ENCODE results near the gene SPTLC3.

- TF ChIP-seq ZNF565 (CRISPR knock-in tag; conservative IDR thresholded peaks at IDR 0.05; ENCODE audit: low read depth) (no peak), ESRRG (CRISPR knock-in tag; IDR thresholded peaks at IDR 0.05) (no peak), CSDC2 (CRISPR knock-in tag; IDR thresholded peaks at IDR 0.05) (no peak)
Measured at GRCh38 chr20:12961725-12962124, 47.0 kb upstream of the SPTLC3 start.

All from SK-N-SH treated with all-trans-retinoic acid at 6 μM for 48 hours (cell line).